NCI-H2081 treated with DMSO at 0.1 percent for 48 hours (cell line): ENCODE results near the gene CCN5.
"Not testable (repeated sequence)": the region's sequence is repeated elsewhere in the genome, so short reads cannot be mapped to it uniquely, and the experiment has no call there.

Experiments used
- DNase-seq: peaks from one replicate; lab custom pipeline; 2025; lab: John Stamatoyannopoulos, UW

Gene CCN5

GRCh38 chr20:44714701-44715498 lies at the start of gene CCN5:
Gene CCN5, plus strand, starts transcription at chr20:44715369. Its CDS starts 22 bp downstream, at chr20:44715391.
- DNase-seq, result no peak

GRCh38 chr20:44666066-44666465 lies 49.1 kb upstream of the CCN5 start:
- no peak for DNase-seq

GRCh38 chr20:44670851-44671250 lies 44.3 kb upstream of the CCN5 start:
- DNase-seq, result not testable (repeated sequence)

- DNase-seq, result not testable (repeated sequence)
Measured at GRCh38 chr20:44671541-44671940, 43.6 kb upstream of the CCN5 start.

- not testable (repeated sequence) for DNase-seq
Measured at GRCh38 chr20:44672318-44672902, 42.8 kb upstream of the CCN5 start.

GRCh38 chr20:44678242-44678641 lies 36.9 kb upstream of the CCN5 start:
- DNase-seq, result no peak

GRCh38 chr20:44678990-44679611 lies 36.1 kb upstream of the CCN5 start:
- DNase-seq, result no peak

- DNase-seq, result no peak
Measured at GRCh38 chr20:44681796-44682566, 33.2 kb upstream of the CCN5 start.

- DNase-seq, result no peak
Measured at GRCh38 chr20:44683263-44684046, 31.7 kb upstream of the CCN5 start.

- no peak for DNase-seq
Measured at GRCh38 chr20:44684047-44684967, 30.9 kb upstream of the CCN5 start.

- no peak for DNase-seq
Measured at GRCh38 chr20:44686934-44687333, 28.2 kb upstream of the CCN5 start.

GRCh38 chr20:44688053-44688625 lies 27.0 kb upstream of the CCN5 start:
- no peak for DNase-seq

GRCh38 chr20:44689809-44690208 lies 25.4 kb upstream of the CCN5 start:
- DNase-seq, result no peak

GRCh38 chr20:44690781-44691423 lies 24.3 kb upstream of the CCN5 start:
- DNase-seq, result no peak

GRCh38 chr20:44691424-44692423 lies 23.4 kb upstream of the CCN5 start:
- no peak for DNase-seq

GRCh38 chr20:44692932-44693480 lies 22.2 kb upstream of the CCN5 start:
- DNase-seq, result no peak

GRCh38 chr20:44693627-44694026 lies 21.5 kb upstream of the CCN5 start:
- no peak for DNase-seq

GRCh38 chr20:44694159-44694558 lies 21.0 kb upstream of the CCN5 start:
- DNase-seq, result no peak
